Activated T-helper 2 cell treated with anti-CD3 and anti-CD28 coated beads, Interferon-gamma antibody, Interleukin-2, Interleukin-4, amounts not matched to agents 10 μg/mL and 5 μg/mL and 100 μg/mL, durations not matched to agents 14 hours and 24 hours and 36 hours (primary cell): Measurements from ENCODE around the gene NFATC2. TPM values are rescaled to one million over a fixed set of nuclear protein-coding genes. Genes with fewer than 3 reads are reported as not detected.
"Not testable (repeated sequence)": the region's sequence is repeated elsewhere in the genome, so short reads cannot be mapped to it uniquely, and the experiment has no call there.

Experiments used
- DNase-seq: peaks from one replicate; pipeline ENCODE4 v3.0.0; 2021; ENCODE audit warnings: low spot score
- H3K27ac Mint-ChIP-seq: one replicate; pipeline ENCODE4 v1.8.0; 2021; ENCODE audit warnings: mixed read lengths
- H3K27me3 Mint-ChIP-seq: one replicate; pipeline ENCODE4 v1.8.0; 2021; ENCODE audit warnings: low read depth, mixed read lengths
- H3K36me3 Mint-ChIP-seq: one replicate; pipeline ENCODE4 v1.8.0; 2021; ENCODE audit warnings: low read depth, mixed read lengths
- H3K4me1 Mint-ChIP-seq: one replicate; pipeline ENCODE4 v1.8.0; 2021; ENCODE audit warnings: low read depth, mixed read lengths
- H3K4me3 Mint-ChIP-seq: one replicate; pipeline ENCODE4 v1.8.0; 2021; ENCODE audit warnings: low read depth, mild to moderate bottlenecking, moderate library complexity, mixed read lengths
- H3K9me3 Mint-ChIP-seq: one replicate; pipeline ENCODE4 v1.8.0; 2021; ENCODE audit warnings: mixed read lengths
- intact Hi-C: fragments of 100-400 bp; cut with micrococcal nuclease; formaldehyde crosslinking; loops from one replicate; pipeline ENCODE4 v1.15.1; 2023
- total RNA-seq: library from RNA; stranded (reverse); gene quantifications from 2 replicates; pipeline ENCODE4 v1.2.3, GENCODE V29; 2022

Gene NFATC2
- total RNA-seq, 1 donor from 2014 or later, result 67.1 TPM

- no peak overlapping the region for H3K4me3 Mint-ChIP-seq
- intact Hi-C loops, result no loop called here
- H3K27ac Mint-ChIP-seq, result no peak overlapping the region
- no peaks in the 10 kb centered on the region for H3K36me3 Mint-ChIP-seq
- no peaks in the 10 kb centered on the region for H3K4me1 Mint-ChIP-seq
- DNase-seq, result no peak
- peaks cover 14% of the 10 kb centered on the region for H3K9me3 Mint-ChIP-seq
- H3K27me3 Mint-ChIP-seq, result peaks cover 10% of the 10 kb centered on the region
Observed at GRCh38 chr20:51577432-51578144, 35.1 kb upstream of the NFATC2 start.

- Mint-ChIP-seq H3K9me3 (peaks cover 14% of the 10 kb centered on the region), H3K27ac (no peak overlapping the region), H3K36me3 (no peaks in the 10 kb centered on the region), H3K4me3 (no peak overlapping the region), H3K4me1 (no peaks in the 10 kb centered on the region), H3K27me3 (peaks cover 6% of the 10 kb centered on the region)
- intact Hi-C loops, result no loop called here
- DNase-seq, result no peak
Observed at GRCh38 chr20:51575486-51575885, 33.0 kb upstream of the NFATC2 start.

- no peak for DNase-seq
- H3K9me3 Mint-ChIP-seq, result peaks cover 14% of the 10 kb centered on the region
Observed at GRCh38 chr20:51574248-51575033, 31.9 kb upstream of the NFATC2 start.

GRCh38 chr20:51573576-51574243 lies 31.2 kb upstream of the NFATC2 start:
- Mint-ChIP-seq H3K36me3 (no peaks in the 10 kb centered on the region), H3K4me3 (no peak overlapping the region), H3K4me1 (no peaks in the 10 kb centered on the region), H3K27me3 (peaks cover 11% of the 10 kb centered on the region), H3K9me3 (peaks cover 15% of the 10 kb centered on the region), H3K27ac (no peak overlapping the region)
- intact Hi-C loops, result no loop called here
- DNase-seq, result no peak

More at GRCh38 chr20:51574248-51575033, 31.9 kb upstream of the NFATC2 start:
- Mint-ChIP-seq H3K27me3 (peaks cover 7% of the 10 kb centered on the region), H3K4me1 (no peaks in the 10 kb centered on the region), H3K36me3 (no peaks in the 10 kb centered on the region), H3K4me3 (no peak overlapping the region), H3K27ac (no peak overlapping the region)
- intact Hi-C loops, result no loop called here

- H3K36me3 Mint-ChIP-seq, result no peaks in the 10 kb centered on the region
- H3K9me3 Mint-ChIP-seq, result peaks cover 21% of the 10 kb centered on the region
- H3K27me3 Mint-ChIP-seq, result peaks cover 16% of the 10 kb centered on the region
- DNase-seq, result no peak
- no peak overlapping the region for H3K27ac Mint-ChIP-seq
- intact Hi-C loops, result no loop called here
- H3K4me3 Mint-ChIP-seq, result no peak overlapping the region
- H3K4me1 Mint-ChIP-seq, result no peaks in the 10 kb centered on the region
Observed at GRCh38 chr20:51571460-51571794, 28.9 kb upstream of the NFATC2 start.

GRCh38 chr20:51570739-51571459 lies 28.4 kb upstream of the NFATC2 start:
- H3K27me3 Mint-ChIP-seq, result peaks cover 19% of the 10 kb centered on the region
- H3K4me3 Mint-ChIP-seq, result no peak overlapping the region
- intact Hi-C loops, result no loop called here
- peaks cover 21% of the 10 kb centered on the region for H3K9me3 Mint-ChIP-seq
- DNase-seq, result no peak
- H3K4me1 Mint-ChIP-seq, result no peaks in the 10 kb centered on the region
- H3K36me3 Mint-ChIP-seq, result no peaks in the 10 kb centered on the region
- no peak overlapping the region for H3K27ac Mint-ChIP-seq

- intact Hi-C loops, result no loop called here
- Mint-ChIP-seq H3K27ac (no peak overlapping the region), H3K9me3 (peaks cover 18% of the 10 kb centered on the region), H3K27me3 (peaks cover 25% of the 10 kb centered on the region), H3K4me3 (no peak overlapping the region), H3K36me3 (no peaks in the 10 kb centered on the region), H3K4me1 (no peaks in the 10 kb centered on the region)
- DNase-seq, result no peak
Observed at GRCh38 chr20:51569815-51570738, 27.6 kb upstream of the NFATC2 start.

- H3K4me3 Mint-ChIP-seq, H3K9me3 Mint-ChIP-seq, H3K4me1 Mint-ChIP-seq, H3K36me3 Mint-ChIP-seq, DNase-seq, intact Hi-C loops, H3K27ac Mint-ChIP-seq: not testable (repeated sequence)
- peaks cover 34% of the 10 kb centered on the region for H3K27me3 Mint-ChIP-seq
Observed at GRCh38 chr20:51568533-51568932, 26.0 kb upstream of the NFATC2 start.

GRCh38 chr20:51567622-51568021 lies 25.1 kb upstream of the NFATC2 start:
- Mint-ChIP-seq H3K27me3 (peaks cover 43% of the 10 kb centered on the region), H3K4me3 (no peak overlapping the region), H3K27ac (no peak overlapping the region), H3K9me3 (peaks cover 6% of the 10 kb centered on the region), H3K4me1 (no peaks in the 10 kb centered on the region), H3K36me3 (no peaks in the 10 kb centered on the region)
- no peak for DNase-seq
- intact Hi-C loops, result no loop called here

GRCh38 chr20:51566594-51566993 lies 24.1 kb upstream of the NFATC2 start:
- intact Hi-C loops, result no loop called here
- H3K4me3 Mint-ChIP-seq, result no peak overlapping the region
- H3K27me3 Mint-ChIP-seq, result peaks cover 48% of the 10 kb centered on the region
- H3K9me3 Mint-ChIP-seq, result peaks cover 6% of the 10 kb centered on the region
- no peaks in the 10 kb centered on the region for H3K36me3 Mint-ChIP-seq
- no peak overlapping the region for H3K27ac Mint-ChIP-seq
- DNase-seq, result no peak
- H3K4me1 Mint-ChIP-seq, result peaks cover 3% of the 10 kb centered on the region

- intact Hi-C loops, result no loop called here
- peaks cover 10% of the 10 kb centered on the region for H3K4me1 Mint-ChIP-seq
- H3K9me3 Mint-ChIP-seq, result peaks cover 6% of the 10 kb centered on the region
- H3K36me3 Mint-ChIP-seq, result no peaks in the 10 kb centered on the region
- H3K4me3 Mint-ChIP-seq, result no peak overlapping the region
- no peak overlapping the region for H3K27ac Mint-ChIP-seq
- H3K27me3 Mint-ChIP-seq, result peaks cover 55% of the 10 kb centered on the region
- DNase-seq, result no peak
Observed at GRCh38 chr20:51565298-51566144, 23.0 kb upstream of the NFATC2 start.
